Measurements from ENCODE around the gene ZDHHC3.

DNA sequence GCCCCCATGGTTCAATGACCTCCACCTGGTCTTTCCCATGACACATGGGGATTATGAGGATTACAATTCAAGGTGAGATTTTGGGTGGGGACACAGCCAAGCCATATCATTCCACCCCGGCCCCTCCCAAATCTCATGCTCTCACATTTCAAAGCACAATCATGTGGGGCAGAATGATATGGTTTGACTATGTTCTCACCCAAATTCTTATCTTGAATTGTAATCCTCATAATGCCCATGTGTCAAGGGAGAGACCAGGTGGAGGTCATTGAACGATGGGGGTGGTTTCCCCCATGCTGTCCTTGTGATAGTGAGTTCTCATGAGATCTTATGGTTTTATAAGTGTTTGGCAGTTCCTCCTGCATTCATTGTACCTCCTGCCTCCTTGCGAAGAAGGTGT, 47.7 kb upstream of the ZDHHC3 start:
- TF ChIP-seq POLR2AphosphoS5 (IDR thresholded peaks at IDR 0.05) (no peak), POLR2A (IDR thresholded peaks at IDR 0.05) (no peak)
- TF ChIP-seq, protein P1, sequence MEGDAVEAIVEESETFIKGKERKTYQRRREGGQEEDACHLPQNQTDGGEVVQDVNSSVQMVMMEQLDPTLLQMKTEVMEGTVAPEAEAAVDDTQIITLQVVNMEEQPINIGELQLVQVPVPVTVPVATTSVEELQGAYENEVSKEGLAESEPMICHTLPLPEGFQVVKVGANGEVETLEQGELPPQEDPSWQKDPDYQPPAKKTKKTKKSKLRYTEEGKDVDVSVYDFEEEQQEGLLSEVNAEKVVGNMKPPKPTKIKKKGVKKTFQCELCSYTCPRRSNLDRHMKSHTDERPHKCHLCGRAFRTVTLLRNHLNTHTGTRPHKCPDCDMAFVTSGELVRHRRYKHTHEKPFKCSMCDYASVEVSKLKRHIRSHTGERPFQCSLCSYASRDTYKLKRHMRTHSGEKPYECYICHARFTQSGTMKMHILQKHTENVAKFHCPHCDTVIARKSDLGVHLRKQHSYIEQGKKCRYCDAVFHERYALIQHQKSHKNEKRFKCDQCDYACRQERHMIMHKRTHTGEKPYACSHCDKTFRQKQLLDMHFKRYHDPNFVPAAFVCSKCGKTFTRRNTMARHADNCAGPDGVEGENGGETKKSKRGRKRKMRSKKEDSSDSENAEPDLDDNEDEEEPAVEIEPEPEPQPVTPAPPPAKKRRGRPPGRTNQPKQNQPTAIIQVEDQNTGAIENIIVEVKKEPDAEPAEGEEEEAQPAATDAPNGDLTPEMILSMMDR (IDR thresholded peaks at IDR 0.05), result no peak
